ENCODE data around the gene CEP112. TPM values are rescaled to one million over a fixed set of nuclear protein-coding genes. Genes with fewer than 3 reads are reported as not detected.

The CEP112 gene
- total and polyA plus RNA-seq, 10 of the 15 experiments (the other 5 are each of a cell fraction or from before 2014, with no cell fraction given): 0.11 to 3.8 (median 0.32) TPM; not detected in 1

- no peak for TF ChIP-seq GATAD2B (conservative IDR thresholded peaks at IDR 0.05; ENCODE audit: low read depth)
Measured at GRCh38 chr17:66150708-66151107, 41.2 kb downstream of the CEP112 start (continued).

GRCh38 chr17:66149562-66149961 lies 42.4 kb downstream of the CEP112 start:
- H3K9me3 ChIP-seq (replicated peaks; ENCODE audit: control insufficient read depth, insufficient read depth, low read length): no peaks in the 10 kb centered on the region
- ChIA-PET RAD21 (ENCODE audit: unreplicated experiment) (interaction anchor here (0.7 kb wide), 1 partner anchor 20 kb away, joined by 3 read pairs; no protein-coding TSS in a partner anchor), CTCF (interaction anchor here (2.2 kb wide), 1 partner anchor 16 kb away, joined by 6 read pairs; no protein-coding TSS in a partner anchor), SMC1A (ENCODE audit: uncharacterized antibody, unreplicated experiment) (no interaction called here), POLR2A (interaction anchor here (0.7 kb wide), 1 partner anchor 486 kb away, joined by 5 read pairs; no protein-coding TSS in a partner anchor)
- H4K20me1 ChIP-seq (ENCODE audit: control insufficient read depth, insufficient read depth): no peaks in the 10 kb centered on the region
- no peaks in the 10 kb centered on the region for H3K27me3 ChIP-seq (replicated peaks in 1 of 2; ENCODE audit: control insufficient read depth in 2 of 2, insufficient read depth in 2 of 2, low read length in 1 of 2)
- H3K36me3 ChIP-seq (ENCODE audit: control insufficient read depth in 2 of 2, insufficient read depth in 2 of 2, low read length in 1 of 2): no peaks in the 10 kb centered on the region
- no peak overlapping the region for H3K27ac ChIP-seq (ENCODE audit: control insufficient read depth, insufficient read depth)
- no TSS peak for BruUV-seq (replicated peaks)
- FAIRE-seq (no peak), ATAC-seq (no peak), DNase-seq (ENCODE audit: low read depth, low spot score) (no peak)
- H3K4me1 ChIP-seq (ENCODE audit: control insufficient read depth, insufficient read depth, low read length): no peaks in the 10 kb centered on the region
- H2AFZ ChIP-seq (ENCODE audit: control insufficient read depth, low read depth, low read length): no peak overlapping the region
- TF ChIP-seq BMI1 (IDR thresholded peaks at IDR 0.05; ENCODE audit: borderline replicate concordance) (no peak), SP1 (IDR thresholded peaks at IDR 0.05; ENCODE audit: low read depth, low read length) (no peak), MXI1 (IDR thresholded peaks at IDR 0.05; ENCODE audit: low read depth, low read length) (no peak), STAT1 (conservative IDR thresholded peaks at IDR 0.05) (no peak), KDM1A (IDR thresholded peaks at IDR 0.05; ENCODE audit: borderline replicate concordance) (no peak), SUZ12 (IDR thresholded peaks at IDR 0.05; ENCODE audit: unreplicated experiment) (no peak), NR2C1 (IDR thresholded peaks at IDR 0.05) (no peak), EGR1 (IDR thresholded peaks at IDR 0.05; ENCODE audit: borderline replicate concordance in 1 of 2, low read depth in 2 of 2, low read length in 2 of 2) (no peak), ZNF274 (IDR thresholded peaks at IDR 0.05; ENCODE audit: insufficient read depth, insufficient read length) (no peak), BCLAF1 (IDR thresholded peaks at IDR 0.05) (no peak), EP300 (IDR thresholded peaks at IDR 0.05; ENCODE audit: borderline replicate concordance in 1 of 2, control insufficient read depth in 1 of 2, low read depth in 2 of 2, low read length in 2 of 2) (no peak), FOXM1 (IDR thresholded peaks at IDR 0.05; ENCODE audit: low read depth, low read length) (no peak), ZBED1 (IDR thresholded peaks at IDR 0.05; ENCODE audit: borderline replicate concordance) (no peak), CHD4 (IDR thresholded peaks at IDR 0.05) (no peak), POLR2AphosphoS2 (IDR thresholded peaks at IDR 0.05; ENCODE audit: low read depth, low read length) (no peak)
- TF ChIP-seq, protein P1, sequence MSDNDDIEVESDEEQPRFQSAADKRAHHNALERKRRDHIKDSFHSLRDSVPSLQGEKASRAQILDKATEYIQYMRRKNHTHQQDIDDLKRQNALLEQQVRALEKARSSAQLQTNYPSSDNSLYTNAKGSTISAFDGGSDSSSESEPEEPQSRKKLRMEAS (IDR thresholded peaks at IDR 0.05; ENCODE audit: low read depth, low read length): no peak
- TF ChIP-seq, protein P2, sequence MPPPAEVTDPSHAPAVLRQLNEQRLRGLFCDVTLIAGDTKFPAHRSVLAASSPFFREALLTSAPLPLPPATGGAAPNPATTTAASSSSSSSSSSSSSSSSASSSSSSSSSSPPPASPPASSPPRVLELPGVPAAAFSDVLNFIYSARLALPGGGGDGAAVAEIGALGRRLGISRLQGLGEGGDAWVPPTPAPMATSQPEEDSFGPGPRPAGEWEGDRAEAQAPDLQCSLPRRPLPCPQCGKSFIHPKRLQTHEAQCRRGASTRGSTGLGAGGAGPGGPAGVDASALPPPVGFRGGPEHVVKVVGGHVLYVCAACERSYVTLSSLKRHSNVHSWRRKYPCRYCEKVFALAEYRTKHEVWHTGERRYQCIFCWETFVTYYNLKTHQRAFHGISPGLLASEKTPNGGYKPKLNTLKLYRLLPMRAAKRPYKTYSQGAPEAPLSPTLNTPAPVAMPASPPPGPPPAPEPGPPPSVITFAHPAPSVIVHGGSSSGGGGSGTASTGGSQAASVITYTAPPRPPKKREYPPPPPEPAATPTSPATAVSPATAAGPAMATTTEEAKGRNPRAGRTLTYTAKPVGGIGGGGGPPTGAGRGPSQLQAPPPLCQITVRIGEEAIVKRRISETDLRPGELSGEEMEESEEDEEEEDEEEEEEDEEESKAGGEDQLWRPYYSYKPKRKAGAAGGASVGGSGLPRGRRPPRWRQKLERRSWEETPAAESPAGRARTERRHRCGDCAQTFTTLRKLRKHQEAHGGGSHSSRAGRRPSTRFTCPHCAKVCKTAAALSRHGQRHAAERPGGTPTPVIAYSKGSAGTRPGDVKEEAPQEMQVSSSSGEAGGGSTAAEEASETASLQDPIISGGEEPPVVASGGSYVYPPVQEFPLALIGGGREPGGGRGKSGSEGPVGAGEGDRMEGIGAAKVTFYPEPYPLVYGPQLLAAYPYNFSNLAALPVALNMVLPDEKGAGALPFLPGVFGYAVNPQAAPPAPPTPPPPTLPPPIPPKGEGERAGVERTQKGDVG (CRISPR knock-in tag; IDR thresholded peaks at IDR 0.05): no peak
- no peak overlapping the region for H3K4me2 ChIP-seq (ENCODE audit: control insufficient read depth, insufficient read depth)
- H3K9ac ChIP-seq (ENCODE audit: control insufficient read depth, insufficient read depth, low read length): no peak overlapping the region
- no peaks in the 10 kb centered on the region for H3K79me2 ChIP-seq (ENCODE audit: control insufficient read depth, insufficient read depth, low read length)
- H3K4me3 ChIP-seq: no peak overlapping the region
- intact Hi-C loops (cut with micrococcal nuclease; ENCODE audit: unreplicated experiment) (no loop called here), in situ Hi-C loops (cut with MboI) (no loop called here)

Data from GM12878 (cell line).